GM12878 (cell line): ENCODE data around the gene C1QTNF1. TPM values are rescaled to one million over a fixed set of nuclear protein-coding genes. Genes with fewer than 3 reads are reported as not detected.

Experiments used
- ATAC-seq: fragments of 200-7000 bp; cut with Tn5 transposase; 3 replicates; pipeline ENCODE4 v1.9.1; 2020; ENCODE audit warnings: mild to moderate bottlenecking, moderate library complexity
- BruUV-seq: library from RNA; stranded (reverse); fragments of 400-500 nt; replicated peaks from 2 replicates; lab custom pipeline; 2021; lab: Mats Ljungman, UMichigan
- CTCF ChIA-PET: fragments of 300-600 bp; sonication (Branson Sonifier 250); formaldehyde crosslinking; extraction: SDS; loops from one replicate; lab custom pipeline; 2021; ENCODE audit warnings: inconsistent platforms; lab: Yijun Ruan, JAX
- POLR2A ChIA-PET: fragments of 350-600 bp; formaldehyde crosslinking; extraction: SDS; loops from one replicate; lab custom pipeline; 2021; ENCODE audit warnings: inconsistent platforms; lab: Charles Lee
- RAD21 ChIA-PET: fragments of 300-600 bp; sonication (Branson Sonifier 250); formaldehyde crosslinking; loops from one replicate; lab custom pipeline; 2023; ENCODE audit warnings: antibody characterized with exemption; ENCODE audit not compliant: unreplicated experiment; lab: Charles Lee
- SMC1A ChIA-PET: fragments of 300-600 bp; sonication (Branson Sonifier 250); formaldehyde crosslinking; loops from one replicate; lab custom pipeline; 2023; ENCODE audit not compliant: unreplicated experiment, uncharacterized antibody; lab: Charles Lee
- DNase-seq: peaks from one replicate; pipeline ENCODE4 v3.0.0-alpha.2; 2011; ENCODE audit warnings: low read depth, low spot score
- FAIRE-seq: peaks from 3 replicates; lab custom pipeline; 2011; peaks lifted over from hg19 to GRCh38; lab: Jason Lieb, UNC
- H2AFZ ChIP-seq: 2 replicates; pipeline ENCODE4 v1.6.0; 2011; ENCODE audit warnings: low read depth, low read length, control low read depth; ENCODE audit not compliant: control insufficient read depth
- H3K27ac ChIP-seq: 2 replicates; pipeline ENCODE4 v1.5.1; 2011; ENCODE audit warnings: control low read depth; ENCODE audit not compliant: control insufficient read depth, insufficient read depth
- H3K27me3 ChIP-seq, 2 experiments: replicated peaks in 1 of 2; 2 replicates each; pipeline versions ENCODE4 v1.6.0 to v1.6.1; 2011; ENCODE audit warnings: low read length in 1 of 2; ENCODE audit not compliant: control insufficient read depth in 2 of 2, insufficient read depth in 2 of 2
- H3K36me3 ChIP-seq, 2 experiments: 2 replicates each; pipeline ENCODE4 v1.5.1; 2011; ENCODE audit warnings: low read length in 1 of 2; ENCODE audit not compliant: control insufficient read depth in 2 of 2, insufficient read depth in 2 of 2
- H3K4me1 ChIP-seq: 2 replicates; pipeline ENCODE4 v1.6.1; 2011; ENCODE audit warnings: mild to moderate bottlenecking, low read length, moderate library complexity, mixed read lengths; ENCODE audit not compliant: control insufficient read depth, insufficient read depth
- H3K4me2 ChIP-seq: 2 replicates; pipeline ENCODE4 v1.6.0; 2011; ENCODE audit warnings: control low read depth; ENCODE audit not compliant: control insufficient read depth, insufficient read depth
- H3K4me3 ChIP-seq: fragments of 200-600 bp; sonication (generic); 2 replicates; pipeline ENCODE4 v1.5.1; 2016
- H3K79me2 ChIP-seq: 2 replicates; pipeline ENCODE4 v1.6.0; 2011; ENCODE audit warnings: low read length; ENCODE audit not compliant: control insufficient read depth, insufficient read depth
- H3K9ac ChIP-seq: 2 replicates; pipeline ENCODE4 v1.8.0; 2011; ENCODE audit warnings: low read length, control low read depth, mixed read lengths; ENCODE audit not compliant: control insufficient read depth, insufficient read depth
- H3K9me3 ChIP-seq: replicated peaks from 3 replicates; pipeline ENCODE4 v1.5.1; 2011; ENCODE audit warnings: mild to moderate bottlenecking, low read length; ENCODE audit not compliant: control insufficient read depth, insufficient read depth
- H4K20me1 ChIP-seq: 2 replicates; pipeline ENCODE4 v1.6.0; 2011; ENCODE audit not compliant: control insufficient read depth, insufficient read depth
- CTCF ChIP-seq, 3 experiments: IDR thresholded peaks in 2 of 3; conservative IDR thresholded peaks in 1 of 3; 2 replicates each; pipeline ENCODE4 v1.5.1; 2011; ENCODE audit warnings: low read depth in 3 of 3, low read length in 3 of 3, mild to moderate bottlenecking in 3 of 3, control low read depth in 2 of 3, moderate library complexity in 2 of 3, inconsistent platforms in 1 of 3, mixed read lengths in 1 of 3; ENCODE audit not compliant: control insufficient read depth in 2 of 3, insufficient read depth in 1 of 3; ENCODE audit errors: extremely low read depth in 1 of 3
- JUND ChIP-seq: IDR thresholded peaks from 2 replicates; pipeline ENCODE4 v1.6.1; 2012; ENCODE audit warnings: low read depth, mild to moderate bottlenecking, low read length, improper control_type of control experiment, moderate library complexity
- NR2C2 ChIP-seq: IDR thresholded peaks from 2 replicates; pipeline ENCODE4 v1.6.1; 2011; ENCODE audit warnings: borderline replicate concordance, low read depth; ENCODE audit not compliant: control insufficient read depth, insufficient read length
- NR2F1 ChIP-seq: fragments of 450-650 bp; conservative IDR thresholded peaks from 2 replicates; pipeline ENCODE4 v1.6.1; 2017; ENCODE audit warnings: mild to moderate bottlenecking
- POU2F2 ChIP-seq: IDR thresholded peaks from 3 replicates; pipeline ENCODE4 v1.6.1; 2011; ENCODE audit warnings: low read depth, mild to moderate bottlenecking, low read length, borderline replicate concordance
- SMARCA5 ChIP-seq: fragments of 450-650 bp; IDR thresholded peaks from 2 replicates; pipeline ENCODE4 v1.6.1; 2017; ENCODE audit warnings: mild to moderate bottlenecking
- WGBS: methylation state at CpG from one replicate; pipeline ENCODE4 v1.1.6; 2016; ENCODE audit warnings: low lambda C conversion rate; ENCODE audit not compliant: insufficient replicate concordance, insufficient coverage; ENCODE audit errors: missing lambda C conversion rate; 5-methylcytosine and 5-hydroxymethylcytosine counted together
- in situ Hi-C: fragments of 300-500 bp; cut with MboI; formaldehyde crosslinking; loops from 9 replicates; pipeline ENCODE4 v1.14.3; 2018; ENCODE audit warnings: mixed read lengths
- intact Hi-C: fragments of 100-400 bp; cut with micrococcal nuclease; formaldehyde crosslinking; loops from one replicate; pipeline ENCODE4 v1.14.2; 2022; ENCODE audit not compliant: unreplicated experiment
- polyA plus RNA-seq, 11 experiments: library from polyadenylated mRNA; depleted of rRNA in 4 of 11; unstranded in 6 of 11; stranded (reverse) in 5 of 11; fragments of >200 nt; fragmentation: Nextera tagmentation in 4 of 11; fragmentation: Illumina TruSeq in 1 of 11; extraction: Ambion mirVana in 4 of 11; extraction: Trizol in 1 of 11; gene quantifications; 1 replicate in 1 of 11; 2 replicates in 10 of 11; pipeline versions ENCODE4 v1.2.1 to v1.2.3, GENCODE V29; 2011 to 2016; ENCODE audit warnings: inconsistent platforms in 2 of 11, missing spikeins in 2 of 11, low read depth in 1 of 11
- total RNA-seq, 4 experiments: library from RNA; depleted of rRNA in 3 of 4; stranded (reverse); fragments of >200 nt in 3 of 4; fragmentation: Illumina TruSeq in 1 of 4; extraction: Trizol in 1 of 4; gene quantifications; 2 replicates each; pipeline versions ENCODE4 v1.2.1 to v1.2.3, GENCODE V29; 2013 to 2021

The C1QTNF1 gene
- total and polyA plus RNA-seq, 10 of the 15 experiments (the other 5 are each of a cell fraction or from before 2014, with no cell fraction given), result 0.05 to 1.1 (median 0.15) TPM; not detected in 4

DNA sequence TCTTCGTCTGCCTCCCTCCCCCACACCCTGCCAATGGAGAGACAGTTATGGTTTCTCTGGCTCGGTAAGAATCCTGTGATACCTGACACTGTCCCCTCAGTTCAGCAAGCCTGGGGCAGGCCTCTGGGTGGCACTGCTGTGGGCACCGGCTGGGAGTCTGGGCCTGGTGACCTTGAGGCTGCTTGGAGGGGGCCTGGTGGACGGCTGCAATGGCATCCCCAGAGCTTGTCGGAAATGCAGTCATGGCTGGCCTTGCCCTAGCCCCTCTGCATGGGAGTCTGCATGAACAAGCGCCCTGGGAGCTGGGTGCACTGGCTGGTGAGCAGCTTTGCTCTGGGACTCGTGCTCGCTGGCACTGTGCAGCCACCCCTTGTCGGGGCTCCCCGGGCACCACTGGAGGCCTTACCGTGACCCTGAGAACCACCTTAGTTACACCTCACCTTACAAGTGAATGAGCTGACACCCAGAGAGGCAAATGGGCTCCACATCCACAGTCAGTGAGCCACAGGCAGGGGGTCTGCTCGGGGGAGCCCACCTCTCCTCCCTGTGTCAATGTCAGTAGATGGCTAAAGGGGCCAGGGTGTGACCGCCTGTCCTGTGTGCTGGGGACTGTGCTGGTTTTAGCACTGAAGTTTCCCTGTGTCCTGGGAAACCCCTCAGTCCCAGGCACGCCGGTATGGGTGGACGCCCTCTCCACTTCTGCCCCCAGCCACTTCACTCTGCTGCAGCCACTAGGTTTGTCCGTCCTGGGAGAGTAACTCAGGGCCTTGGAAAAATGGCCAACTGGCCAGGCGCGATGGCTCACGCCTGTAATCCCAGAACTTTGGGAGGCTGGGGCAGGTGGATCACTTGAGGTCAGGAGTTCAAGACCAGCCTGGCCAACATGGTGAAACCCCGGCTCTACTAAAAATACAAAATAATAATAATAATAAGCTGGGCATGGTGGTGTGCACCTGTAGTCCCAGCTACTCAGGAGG is 45.7 kb upstream of the C1QTNF1 start:
- DNase-seq, result no peak
- 60% methylated on average over 21 of the region's 21 CpGs for WGBS
- CTCF ChIA-PET, result interaction anchor here (2.5 kb wide), 1 partner anchor 7 kb away, joined by 10 read pairs; no protein-coding TSS in a partner anchor
- no peak for ATAC-seq
- TF ChIP-seq CTCF (IDR thresholded peaks at IDR 0.05 in 2 of 3, conservative IDR thresholded peaks at IDR 0.05 in 1 of 3; ENCODE audit: control insufficient read depth in 2 of 3, extremely low read depth in 1 of 3, insufficient read depth in 1 of 3, low read depth in 3 of 3, low read length in 3 of 3) (no peak), SMARCA5 (no peak), JUND (no peak), POU2F2 (no peak), NR2C2 (no peak), NR2F1 (no peak)
- TF ChIP-seq, all 136 proteins: peak for 0
- H3K27ac ChIP-seq, result no peak overlapping the region
- ChIA-PET RAD21 (no interaction called here), SMC1A (no interaction called here), POLR2A (interaction anchor here (0.6 kb wide), 1 partner anchor 436 kb away, joined by 4 read pairs; no protein-coding TSS in a partner anchor)
- H3K9me3 ChIP-seq, result no peaks in the 10 kb centered on the region
- no peak overlapping the region for H2AFZ ChIP-seq
- no TSS peak for BruUV-seq
- no peaks in the 10 kb centered on the region for H3K27me3 ChIP-seq
- in situ Hi-C loops, result no loop called here
- no peaks in the 10 kb centered on the region for H3K36me3 ChIP-seq
- intact Hi-C loops, result no loop called here
- H3K4me3 ChIP-seq, result no peak overlapping the region
- H3K79me2 ChIP-seq, result no peaks in the 10 kb centered on the region
- H3K9ac ChIP-seq, result no peak overlapping the region
- no peaks in the 10 kb centered on the region for H4K20me1 ChIP-seq
- no peak for FAIRE-seq
- no peak overlapping the region for H3K4me2 ChIP-seq
- H3K4me1 ChIP-seq, result no peaks in the 10 kb centered on the region; the same call in 1 of the 2 replicates
